ENCODE data around the gene NDUFA11. TPM values are rescaled to one million over a fixed set of nuclear protein-coding genes. Genes with fewer than 3 reads are reported as not detected.

The NDUFA11 gene
- total RNA-seq, 1 donor from 2014 or later = 246 TPM

DNA sequence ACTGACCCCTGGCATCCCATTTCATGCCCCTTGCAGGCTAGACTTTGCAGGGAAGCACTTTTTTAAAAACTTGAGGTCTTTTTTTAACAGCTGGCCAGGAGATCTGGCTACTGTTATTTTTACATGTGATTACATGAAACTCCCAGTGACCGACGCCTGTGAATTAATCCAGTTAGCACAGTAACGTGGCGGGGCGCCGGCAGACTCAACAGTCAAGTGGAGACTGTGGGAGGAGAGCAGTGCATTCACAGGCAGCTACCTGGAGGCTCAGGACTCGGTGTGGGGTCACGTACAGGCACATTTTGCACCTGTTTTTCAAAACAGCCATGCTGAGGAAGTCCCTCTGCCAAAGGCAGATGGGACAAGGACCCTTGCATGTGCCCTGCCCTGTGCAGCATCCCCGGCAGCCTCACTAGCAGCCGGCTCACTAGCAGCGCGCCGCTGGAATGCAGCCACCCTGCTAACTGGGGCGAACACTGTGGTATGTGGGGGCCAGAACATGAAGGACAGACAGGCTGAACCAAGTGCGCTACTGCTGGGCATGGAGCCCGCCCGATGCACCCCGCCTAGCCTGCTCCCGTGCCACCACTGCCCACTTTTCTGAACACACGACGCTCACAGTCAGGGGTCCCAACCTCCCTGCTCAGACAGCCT, 29.1 kb upstream of the NDUFA11 start:
- no peak for DNase-seq (ENCODE audit: low read depth in 2 of 2)

DNA sequence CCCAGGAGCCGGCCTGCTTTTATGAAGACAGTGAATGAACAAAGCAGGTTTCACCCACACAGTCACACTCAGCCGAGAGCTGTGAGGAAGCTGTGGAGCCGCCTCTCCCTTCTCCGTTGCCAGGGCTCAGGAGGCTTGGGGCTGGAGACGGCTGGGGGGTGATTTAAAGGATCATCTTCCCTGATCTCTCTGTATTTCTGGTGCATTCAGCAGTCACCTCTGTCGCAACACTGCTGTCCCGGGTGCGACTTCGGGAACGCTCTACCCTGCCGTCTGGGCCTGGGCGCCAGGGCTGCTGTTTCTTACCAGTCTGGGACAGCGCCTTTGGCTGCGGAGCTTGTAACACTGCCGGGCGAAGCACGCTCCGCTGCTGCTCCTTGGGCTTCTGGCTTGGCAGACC, 28.6 kb upstream of the NDUFA11 start:
- DNase-seq (ENCODE audit: low read depth in 2 of 2) = no peak

- no peak for DNase-seq (ENCODE audit: low read depth in 2 of 2)
These were observed 27.7 kb upstream of the NDUFA11 start for GRCh38 chr19:5931251-5931650.

GRCh38 chr19:5929625-5930024, 26.0 kb upstream of the NDUFA11 start:
- DNase-seq (ENCODE audit: low read depth in 2 of 2) = no peak

GRCh38 chr19:5929179-5929578, 25.6 kb upstream of the NDUFA11 start:
- no peak for DNase-seq (ENCODE audit: low read depth in 2 of 2)

DNA sequence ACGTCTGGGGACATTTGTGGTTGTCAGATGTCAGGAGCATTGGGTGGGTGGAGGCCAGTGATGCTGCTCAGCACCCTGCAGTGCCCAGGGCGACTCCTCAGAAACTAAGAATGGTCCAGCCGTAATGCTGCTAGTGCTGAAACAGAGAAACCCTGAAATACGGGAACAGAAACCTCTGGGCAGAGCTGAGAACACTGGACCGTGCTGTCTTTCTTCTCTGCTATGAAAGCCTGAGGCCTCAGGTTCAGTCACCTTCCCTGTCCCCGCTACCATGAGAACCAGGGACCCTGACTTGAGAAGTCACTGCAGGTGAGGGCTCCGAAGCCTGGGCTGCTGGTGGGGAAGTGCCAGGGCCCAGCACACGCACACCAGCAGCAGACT, 23.8 kb upstream of the NDUFA11 start:
- DNase-seq (ENCODE audit: low read depth in 2 of 2) = no peak

- no peak for DNase-seq (ENCODE audit: low read depth in 2 of 2)
These were observed 23.3 kb upstream of the NDUFA11 start for GRCh38 chr19:5926641-5927440.

- DNase-seq (ENCODE audit: low read depth in 2 of 2) = no peak
These were observed 22.3 kb upstream of the NDUFA11 start for GRCh38 chr19:5925830-5926427.

DNA sequence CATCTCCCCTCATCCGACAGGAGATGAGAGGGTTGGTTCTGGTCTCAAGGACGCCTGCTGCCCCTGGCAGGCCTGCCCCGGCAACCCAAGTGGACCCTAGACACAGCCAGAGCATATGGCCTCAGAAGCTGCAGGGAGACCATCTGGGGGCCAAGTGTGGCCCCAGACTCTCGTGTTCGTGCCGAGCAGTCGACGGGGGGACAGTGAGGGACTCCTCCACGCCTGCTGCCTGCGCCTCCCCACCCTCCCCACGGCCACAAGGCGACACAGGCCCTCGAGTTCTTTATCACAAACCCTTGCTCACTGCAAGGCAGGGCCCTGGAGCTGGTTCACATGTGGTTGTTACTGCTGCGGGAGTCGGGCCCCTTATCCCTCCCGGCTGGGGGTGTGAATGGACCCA, 19.8 kb upstream of the NDUFA11 start:
- no peak for DNase-seq (ENCODE audit: low read depth in 2 of 2)

DNA sequence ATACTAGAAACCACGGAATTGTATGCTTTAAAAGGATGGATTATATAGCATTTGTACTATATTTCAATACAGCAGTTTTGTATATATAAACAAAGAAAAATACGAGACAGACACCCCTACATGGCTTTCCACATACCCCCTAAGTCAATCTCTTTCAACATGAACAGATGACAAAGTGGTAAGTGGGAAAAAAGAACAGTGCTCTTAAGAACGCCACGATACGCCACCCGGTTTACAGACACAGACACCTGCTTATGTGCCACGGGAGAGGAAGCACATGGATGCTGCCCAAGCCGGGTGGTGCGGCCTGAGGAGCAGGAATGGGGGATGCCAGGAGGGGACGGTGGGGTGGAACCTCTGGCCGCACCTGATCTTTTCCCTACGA, 18.6 kb upstream of the NDUFA11 start:
- no peak for DNase-seq (ENCODE audit: low read depth in 2 of 2)

GRCh38 chr19:5921516-5922160, 18.0 kb upstream of the NDUFA11 start:
- DNase-seq (ENCODE audit: low read depth in 2 of 2) = no peak

DNA sequence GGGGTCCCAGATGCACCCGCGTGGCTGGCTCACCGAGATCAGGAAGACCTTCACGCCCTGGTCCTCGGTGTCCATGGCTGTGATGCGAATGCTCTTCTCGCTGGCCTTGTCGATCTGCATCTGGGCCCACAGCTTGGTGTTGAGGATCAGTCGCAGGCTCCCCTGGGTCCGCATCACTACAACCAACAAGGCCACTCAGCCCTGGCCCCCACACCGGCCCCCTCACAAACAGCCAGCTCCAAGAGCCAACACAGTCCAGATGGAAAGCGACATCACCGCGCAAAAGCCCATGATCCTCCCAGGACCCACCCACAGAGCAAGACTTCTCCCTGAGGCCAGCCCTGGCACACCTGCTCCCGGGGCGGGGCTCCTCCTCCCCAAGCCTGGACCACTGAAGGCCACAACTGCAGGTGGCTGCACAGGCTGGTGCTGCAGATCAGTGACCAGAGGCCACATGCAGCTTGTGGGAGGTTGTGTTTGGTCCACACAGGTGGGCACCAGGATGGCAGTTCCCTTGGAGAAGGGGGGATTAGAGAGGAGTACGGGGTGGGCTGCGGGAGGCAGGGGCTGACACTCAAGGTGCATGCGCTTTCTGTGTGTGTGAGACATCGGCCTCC, 15.0 kb upstream of the NDUFA11 start:
- DNase-seq (ENCODE audit: low read depth in 2 of 2) = no peak

- DNase-seq (ENCODE audit: low read depth in 2 of 2) = no peak
These were observed 14.0 kb upstream of the NDUFA11 start for GRCh38 chr19:5917431-5918107.

DNA sequence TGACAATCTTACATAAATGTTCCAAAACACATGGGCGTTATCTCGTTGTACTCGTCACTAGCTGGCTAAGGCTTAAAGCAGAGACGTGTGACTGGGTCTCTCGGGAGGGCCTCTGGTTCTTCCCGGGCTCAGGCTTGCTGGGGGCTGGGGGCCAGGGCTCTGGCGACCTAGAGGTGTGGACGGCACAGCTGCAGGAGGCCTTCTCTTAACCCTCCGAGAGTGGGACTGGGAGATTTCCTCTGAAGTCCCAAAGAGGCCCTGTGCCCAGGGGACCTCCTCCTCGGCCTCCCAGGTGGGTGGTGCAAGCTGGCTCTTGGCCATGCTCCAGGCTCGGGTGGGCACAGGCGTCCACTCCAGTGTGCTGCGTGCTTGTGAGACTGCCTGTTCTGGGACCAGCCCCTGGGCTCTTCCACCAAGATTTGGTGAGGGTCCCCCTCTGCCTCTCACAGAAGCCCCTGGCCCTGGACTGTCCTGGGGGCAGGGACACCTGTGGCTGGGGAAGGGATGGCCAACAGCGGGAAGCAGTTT, 12.7 kb upstream of the NDUFA11 start:
- no peak for DNase-seq (ENCODE audit: low read depth in 2 of 2)

DNA sequence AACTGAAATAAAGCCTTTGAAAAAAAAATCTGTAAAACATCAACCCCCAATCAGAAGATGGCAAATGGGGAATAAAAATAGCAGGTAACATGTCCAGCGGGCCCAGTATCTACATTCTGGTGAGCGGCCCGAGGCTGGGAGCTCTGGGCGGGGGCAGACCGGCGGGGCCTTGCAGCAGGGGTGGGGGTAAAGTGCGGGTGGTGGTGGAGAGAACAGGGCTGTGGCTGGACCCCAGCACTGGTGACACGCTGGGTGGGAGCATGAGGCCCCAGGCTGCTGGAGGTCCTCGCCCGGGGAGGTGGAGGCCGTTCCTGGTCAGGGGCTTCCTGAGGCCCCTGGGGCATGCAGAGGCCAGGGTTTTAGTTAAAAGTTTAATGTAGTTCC, 12.2 kb upstream of the NDUFA11 start:
- no peak for DNase-seq (ENCODE audit: low read depth in 2 of 2)

- no peak for DNase-seq (ENCODE audit: low read depth in 2 of 2)
These were observed 11.6 kb upstream of the NDUFA11 start for GRCh38 chr19:5914946-5915781.

DNA sequence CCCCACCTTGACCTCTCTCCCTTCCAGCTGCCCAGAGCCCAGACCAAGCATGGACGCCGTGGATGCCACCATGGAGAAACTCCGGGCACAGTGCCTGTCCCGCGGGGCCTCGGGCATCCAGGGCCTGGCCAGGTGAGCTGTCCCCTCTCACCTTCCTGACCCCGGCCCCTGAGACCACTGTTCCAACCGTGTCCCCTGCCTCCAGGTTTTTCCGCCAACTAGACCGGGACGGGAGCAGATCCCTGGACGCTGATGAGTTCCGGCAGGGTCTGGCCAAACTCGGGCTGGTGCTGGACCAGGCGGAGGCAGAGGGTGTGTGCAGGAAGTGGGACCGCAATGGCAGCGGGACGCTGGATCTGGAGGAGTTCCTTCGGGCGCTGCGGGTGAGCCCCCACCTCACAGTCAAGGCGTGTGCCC, 10.8 kb upstream of the NDUFA11 start:
- no peak for DNase-seq (ENCODE audit: low read depth in 2 of 2)

DNA sequence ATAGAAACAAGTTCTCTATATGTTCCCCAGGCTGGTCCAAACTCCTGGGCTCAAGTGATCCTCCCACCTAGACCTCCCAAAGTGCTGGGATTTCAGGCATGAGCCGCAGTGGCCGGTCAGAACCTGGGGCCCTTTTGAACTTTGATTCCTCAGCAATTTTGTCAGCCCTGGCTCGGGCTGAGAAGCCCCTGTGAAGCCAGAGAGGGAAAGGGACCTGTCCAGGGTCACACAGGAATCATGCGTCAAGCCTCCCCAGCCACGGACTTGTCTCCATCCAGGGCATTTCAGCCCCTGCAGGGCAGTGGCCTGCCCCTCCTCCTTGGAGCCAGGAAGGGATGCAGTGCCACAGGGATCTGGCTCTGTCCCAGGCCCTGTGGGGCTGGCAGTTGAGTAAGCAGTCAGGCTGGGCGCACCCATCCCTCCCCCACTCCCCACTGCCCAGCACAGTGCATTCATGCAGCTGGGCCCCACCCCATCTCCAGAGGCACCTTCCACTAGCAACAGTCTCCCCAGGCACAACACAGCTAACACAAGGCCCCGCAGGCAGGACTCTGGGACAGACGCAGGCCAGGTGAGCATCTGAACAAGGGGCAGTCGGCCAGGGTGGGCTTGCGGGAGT, 10.3 kb upstream of the NDUFA11 start, which contains the start of gene CAPS:
Gene CAPS, plus strand, starts transcription at position 516 of the 619 bp plus-strand sequence. CDS start 153 bp downstream, outside the sequence.
- DNase-seq (ENCODE audit: low read depth in 2 of 2) = no peak

- no peak for DNase-seq (ENCODE audit: low read depth in 2 of 2)
These were observed 7.8 kb upstream of the NDUFA11 start for GRCh38 chr19:5911366-5911765.

GRCh38 chr19:5910638-5910907, 7.0 kb upstream of the NDUFA11 start:
- no peak for DNase-seq (ENCODE audit: low read depth in 2 of 2)

Measured in dermis microvascular lymphatic vessel endothelial cell (primary cell).